ENCODE data around the gene OVCH1.

DNA sequence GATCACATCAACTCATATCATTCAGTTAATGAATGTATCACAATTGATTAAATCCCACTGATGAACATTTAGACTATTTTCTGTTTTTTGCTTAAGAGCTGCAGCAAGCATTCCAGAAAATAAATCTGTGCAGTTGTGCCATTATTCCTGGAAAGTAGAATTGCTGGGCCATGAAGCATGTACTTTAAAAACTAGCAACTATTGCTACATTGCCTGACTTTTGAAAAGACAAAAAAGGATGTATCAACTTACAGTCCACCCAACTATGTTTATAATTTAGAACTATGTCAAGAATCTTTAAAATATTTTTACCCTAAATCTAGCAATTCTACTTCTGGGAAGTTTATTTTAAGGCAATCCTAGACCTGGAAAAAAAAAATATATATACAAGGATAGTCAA lies 83.1 kb downstream of the OVCH1 start:
- TF ChIP-seq, protein P1, sequence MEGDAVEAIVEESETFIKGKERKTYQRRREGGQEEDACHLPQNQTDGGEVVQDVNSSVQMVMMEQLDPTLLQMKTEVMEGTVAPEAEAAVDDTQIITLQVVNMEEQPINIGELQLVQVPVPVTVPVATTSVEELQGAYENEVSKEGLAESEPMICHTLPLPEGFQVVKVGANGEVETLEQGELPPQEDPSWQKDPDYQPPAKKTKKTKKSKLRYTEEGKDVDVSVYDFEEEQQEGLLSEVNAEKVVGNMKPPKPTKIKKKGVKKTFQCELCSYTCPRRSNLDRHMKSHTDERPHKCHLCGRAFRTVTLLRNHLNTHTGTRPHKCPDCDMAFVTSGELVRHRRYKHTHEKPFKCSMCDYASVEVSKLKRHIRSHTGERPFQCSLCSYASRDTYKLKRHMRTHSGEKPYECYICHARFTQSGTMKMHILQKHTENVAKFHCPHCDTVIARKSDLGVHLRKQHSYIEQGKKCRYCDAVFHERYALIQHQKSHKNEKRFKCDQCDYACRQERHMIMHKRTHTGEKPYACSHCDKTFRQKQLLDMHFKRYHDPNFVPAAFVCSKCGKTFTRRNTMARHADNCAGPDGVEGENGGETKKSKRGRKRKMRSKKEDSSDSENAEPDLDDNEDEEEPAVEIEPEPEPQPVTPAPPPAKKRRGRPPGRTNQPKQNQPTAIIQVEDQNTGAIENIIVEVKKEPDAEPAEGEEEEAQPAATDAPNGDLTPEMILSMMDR (IDR thresholded peaks at IDR 0.05; ENCODE audit: low read depth, low read length), result no peak
- TF ChIP-seq POLR2A (IDR thresholded peaks at IDR 0.05; ENCODE audit: extremely low read depth, insufficient read length) (no peak), MAX (IDR thresholded peaks at IDR 0.05; ENCODE audit: low read depth, low read length) (no peak), MYC (IDR thresholded peaks at IDR 0.05; ENCODE audit: low read depth, low read length) (no peak)

Data from NB4 (cell line).